Stimulated activated CD4-positive, alpha-beta T cell treated with anti-CD3 and anti-CD28 coated beads, Interleukin-2, amount 100 ng/mL, for 48 hours (primary cell): ENCODE data around the gene CDT1.

Experiments used
- DNase-seq, 2 donors: peaks; one replicate each; pipeline ENCODE4 v3.0.0-alpha.2; 2020

The CDT1 gene

GRCh38 chr16:88840600-88841215 lies 37.1 kb downstream of the CDT1 start:
- no peak for DNase-seq

- DNase-seq, result no peak
These were observed 38.1 kb downstream of the CDT1 start for GRCh38 chr16:88841521-88842307.

- DNase-seq, result no peak
These were observed 38.7 kb downstream of the CDT1 start for GRCh38 chr16:88842308-88842756.

GRCh38 chr16:88842806-88843205 lies 39.2 kb downstream of the CDT1 start:
- no peak for DNase-seq

GRCh38 chr16:88843256-88843655 lies 39.7 kb downstream of the CDT1 start:
- DNase-seq, result no peak

GRCh38 chr16:88844419-88845036 lies 40.9 kb downstream of the CDT1 start:
- DNase-seq, result no peak

GRCh38 chr16:88846088-88846487 lies 42.5 kb downstream of the CDT1 start:
- no peak for DNase-seq

- DNase-seq, result no peak
These were observed 44.1 kb downstream of the CDT1 start for GRCh38 chr16:88847654-88848053.

- no peak for DNase-seq
These were observed 45.0 kb downstream of the CDT1 start for GRCh38 chr16:88848557-88848956.

- no peak for DNase-seq
These were observed 47.1 kb downstream of the CDT1 start for GRCh38 chr16:88850531-88851199.

- DNase-seq, result no peak
These were observed 48.0 kb downstream of the CDT1 start for GRCh38 chr16:88851616-88852015.

GRCh38 chr16:88853325-88853941 lies 49.8 kb downstream of the CDT1 start:
- DNase-seq, result no peak

GRCh38 chr16:88854306-88855111 lies 50.9 kb downstream of the CDT1 start:
- DNase-seq, result peak in 1 of 2 donors; percentile 7

- DNase-seq, result no peak
These were observed 51.6 kb downstream of the CDT1 start for GRCh38 chr16:88855176-88855575.

- DNase-seq, result no peak
These were observed 52.1 kb downstream of the CDT1 start for GRCh38 chr16:88855736-88856121.

GRCh38 chr16:88856122-88856827 lies 52.7 kb downstream of the CDT1 start:
- peak in 1 of 2 donors; percentile 4 for DNase-seq

GRCh38 chr16:88856828-88857727 lies 53.5 kb downstream of the CDT1 start, which contains the start of the genes GALNS and TRAPPC2L:
GALNS (minus strand) TSS chr16:88856947; CDS start chr16:88856877, 70 bp downstream.
TRAPPC2L (plus strand) TSS chr16:88857127; CDS start chr16:88857151, 24 bp downstream.
- peak; percentile 100 for DNase-seq

- DNase-seq, result peak; percentile 66 to 69
These were observed 54.2 kb downstream of the CDT1 start for GRCh38 chr16:88857728-88858339.
